PFSK-1 (cell line): ENCODE measurements around the gene RNASEH1.

Source experiments
- POLR2AphosphoS5 ChIP-seq: IDR thresholded peaks from 2 replicates; pipeline ENCODE4 v1.6.1; 2012; ENCODE audit warnings: low read depth, mild to moderate bottlenecking, control low read depth, low read length, moderate library complexity
- SIN3A ChIP-seq: IDR thresholded peaks from 2 replicates; pipeline ENCODE4 v1.6.1; 2012; ENCODE audit warnings: mild to moderate bottlenecking, low read length, moderate library complexity, borderline replicate concordance; ENCODE audit not compliant: insufficient read depth
- TAF1 ChIP-seq: IDR thresholded peaks from 2 replicates; pipeline ENCODE4 v1.6.1; 2012; ENCODE audit warnings: low read length, control low read depth, borderline replicate concordance; ENCODE audit not compliant: insufficient read depth
- TF ChIP-seq, protein P1 (sequence below), 2 experiments: IDR thresholded peaks; 2 replicates each; pipeline versions ENCODE4 v1.6.1 to v1.8.0; 2011 to 2012; ENCODE audit warnings: low read depth in 2 of 2, low read length in 2 of 2, control low read depth in 1 of 2, inconsistent platforms in 1 of 2, mild to moderate bottlenecking in 1 of 2, moderate library complexity in 1 of 2; ENCODE audit not compliant: insufficient read depth in 1 of 2

DNA sequence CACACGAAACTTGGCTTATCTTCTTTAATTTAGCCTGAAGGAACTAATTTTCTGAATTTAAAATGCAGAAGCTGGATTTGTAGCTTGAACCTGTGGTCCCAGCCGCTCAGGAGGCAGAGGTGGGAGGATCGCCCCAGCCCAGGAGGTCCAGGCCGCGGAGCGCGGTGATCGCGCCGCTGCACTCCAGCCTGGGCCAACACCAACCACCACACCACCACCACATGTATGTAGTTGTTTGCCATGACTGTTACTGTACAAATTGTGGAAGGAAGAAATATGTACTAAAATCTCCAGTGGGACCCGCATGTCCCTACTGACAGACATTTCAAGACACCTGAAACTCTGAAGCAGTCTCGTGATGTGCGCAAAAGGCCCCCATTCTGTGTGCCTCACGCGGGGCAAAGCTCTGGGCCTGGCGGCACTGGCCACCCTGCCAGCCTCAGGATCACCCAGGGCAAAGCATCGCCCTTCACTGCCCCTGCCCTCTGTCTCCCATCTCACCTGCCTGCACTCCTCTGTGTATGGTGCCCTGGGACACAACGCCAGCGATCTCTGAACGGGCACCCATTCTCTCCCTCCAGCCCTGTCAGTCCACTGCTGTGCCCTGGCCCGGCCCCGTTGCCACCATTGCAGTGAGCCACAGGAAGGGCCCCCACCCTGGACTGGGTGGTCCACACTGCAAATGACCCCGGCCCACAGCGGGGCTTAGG is 28.7 kb downstream of the RNASEH1 start:
- TF ChIP-seq TAF1 (no peak), SIN3A (no peak), POLR2AphosphoS5 (no peak)
- TF ChIP-seq, protein P1, sequence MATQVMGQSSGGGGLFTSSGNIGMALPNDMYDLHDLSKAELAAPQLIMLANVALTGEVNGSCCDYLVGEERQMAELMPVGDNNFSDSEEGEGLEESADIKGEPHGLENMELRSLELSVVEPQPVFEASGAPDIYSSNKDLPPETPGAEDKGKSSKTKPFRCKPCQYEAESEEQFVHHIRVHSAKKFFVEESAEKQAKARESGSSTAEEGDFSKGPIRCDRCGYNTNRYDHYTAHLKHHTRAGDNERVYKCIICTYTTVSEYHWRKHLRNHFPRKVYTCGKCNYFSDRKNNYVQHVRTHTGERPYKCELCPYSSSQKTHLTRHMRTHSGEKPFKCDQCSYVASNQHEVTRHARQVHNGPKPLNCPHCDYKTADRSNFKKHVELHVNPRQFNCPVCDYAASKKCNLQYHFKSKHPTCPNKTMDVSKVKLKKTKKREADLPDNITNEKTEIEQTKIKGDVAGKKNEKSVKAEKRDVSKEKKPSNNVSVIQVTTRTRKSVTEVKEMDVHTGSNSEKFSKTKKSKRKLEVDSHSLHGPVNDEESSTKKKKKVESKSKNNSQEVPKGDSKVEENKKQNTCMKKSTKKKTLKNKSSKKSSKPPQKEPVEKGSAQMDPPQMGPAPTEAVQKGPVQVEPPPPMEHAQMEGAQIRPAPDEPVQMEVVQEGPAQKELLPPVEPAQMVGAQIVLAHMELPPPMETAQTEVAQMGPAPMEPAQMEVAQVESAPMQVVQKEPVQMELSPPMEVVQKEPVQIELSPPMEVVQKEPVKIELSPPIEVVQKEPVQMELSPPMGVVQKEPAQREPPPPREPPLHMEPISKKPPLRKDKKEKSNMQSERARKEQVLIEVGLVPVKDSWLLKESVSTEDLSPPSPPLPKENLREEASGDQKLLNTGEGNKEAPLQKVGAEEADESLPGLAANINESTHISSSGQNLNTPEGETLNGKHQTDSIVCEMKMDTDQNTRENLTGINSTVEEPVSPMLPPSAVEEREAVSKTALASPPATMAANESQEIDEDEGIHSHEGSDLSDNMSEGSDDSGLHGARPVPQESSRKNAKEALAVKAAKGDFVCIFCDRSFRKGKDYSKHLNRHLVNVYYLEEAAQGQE (IDR thresholded peaks at IDR 0.05; ENCODE audit: insufficient read depth in 1 of 2, low read depth in 2 of 2, low read length in 2 of 2), result no peak
